LNCaP clone FGC (cell line): ENCODE measurements around the gene CCDC57.

Experiments
- DNase-seq: peaks from one replicate; pipeline ENCODE4 v3.0.0-alpha.2; 2011; ENCODE audit warnings: low read depth
- H3K4me3 ChIP-seq: 2 replicates; pipeline ENCODE4 v1.5.1; 2011; ENCODE audit warnings: mild to moderate bottlenecking, low read depth, low read length, control low read depth
- CTCF ChIP-seq: IDR thresholded peaks from 2 replicates; pipeline ENCODE4 v1.5.1; 2012; ENCODE audit warnings: mild to moderate bottlenecking; ENCODE audit not compliant: control insufficient read depth, insufficient read depth; ENCODE audit errors: extremely low read depth

The CCDC57 gene

GRCh38 chr17:82092995-82093751 is 119.5 kb downstream of the CCDC57 start:
- no peak overlapping the region for H3K4me3 ChIP-seq
- no peak for TF ChIP-seq CTCF
- no peak for DNase-seq

- DNase-seq, result no peak
- TF ChIP-seq CTCF, result no peak
Observed at GRCh38 chr17:82092628-82092994, 120.0 kb downstream of the CCDC57 start.

GRCh38 chr17:82092094-82092586 is 120.5 kb downstream of the CCDC57 start:
- no peak for TF ChIP-seq CTCF
- no peak overlapping the region for H3K4me3 ChIP-seq
- DNase-seq, result no peak

More at GRCh38 chr17:82092628-82092994, 120.0 kb downstream of the CCDC57 start:
- H3K4me3 ChIP-seq, result no peak overlapping the region

DNA sequence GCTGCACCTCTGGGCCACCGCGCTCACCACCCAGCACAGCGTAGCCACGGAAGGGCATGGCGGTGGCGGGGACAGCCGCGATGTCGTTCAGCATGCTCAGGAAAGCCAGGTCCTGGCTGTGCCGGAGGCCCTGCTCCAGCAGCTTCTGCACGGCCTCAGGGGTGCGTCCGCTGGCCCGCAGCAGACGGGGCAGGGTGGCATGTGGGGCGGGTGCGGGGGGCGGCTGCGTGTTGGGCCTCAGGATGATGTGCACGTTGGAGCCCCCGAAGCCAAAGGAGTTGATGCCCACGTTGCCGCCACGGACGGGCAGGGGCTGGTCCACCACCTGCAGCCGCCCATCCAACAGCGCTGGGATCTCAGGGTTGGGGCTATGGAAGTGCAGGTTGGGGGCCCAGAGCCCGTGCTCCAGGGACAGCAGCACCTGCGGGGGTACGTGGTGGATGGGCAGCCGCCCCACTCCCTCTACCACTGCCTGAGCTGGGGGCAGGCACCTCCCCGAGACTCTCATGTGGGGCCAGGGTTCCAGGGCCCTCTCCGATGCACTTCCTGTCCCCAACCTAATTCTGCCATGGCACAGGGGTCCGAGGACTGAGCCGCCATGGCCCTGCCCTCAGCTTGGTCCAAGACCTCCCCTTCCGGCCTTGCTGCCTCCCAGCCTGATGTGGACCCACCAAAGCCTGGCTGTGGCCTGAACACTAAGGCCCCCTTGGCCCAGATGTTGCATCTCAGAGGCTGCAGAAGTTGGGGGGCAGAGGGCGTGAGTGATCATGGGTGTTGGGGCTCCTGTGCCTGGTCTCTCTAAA is 121.2 kb downstream of the CCDC57 start:
- TF ChIP-seq CTCF, result no peak
- no peak overlapping the region for H3K4me3 ChIP-seq
- DNase-seq, result no peak

GRCh38 chr17:82090549-82091263 is 121.9 kb downstream of the CCDC57 start:
- H3K4me3 ChIP-seq, result no peak overlapping the region
- no peak for TF ChIP-seq CTCF
- DNase-seq, result no peak

GRCh38 chr17:82089723-82090548 is 122.7 kb downstream of the CCDC57 start:
- H3K4me3 ChIP-seq, result no peak overlapping the region
- DNase-seq, result no peak
- no peak for TF ChIP-seq CTCF
